Measurements from ENCODE around the gene SKAP1.
A peak's percentile ranks its signal among the peaks of the same experiment; 100 is the strongest.
"Not testable (repeated sequence)": the region's sequence is repeated elsewhere in the genome, so short reads cannot be mapped to it uniquely, and the experiment has no call there.

The SKAP1 gene

DNA sequence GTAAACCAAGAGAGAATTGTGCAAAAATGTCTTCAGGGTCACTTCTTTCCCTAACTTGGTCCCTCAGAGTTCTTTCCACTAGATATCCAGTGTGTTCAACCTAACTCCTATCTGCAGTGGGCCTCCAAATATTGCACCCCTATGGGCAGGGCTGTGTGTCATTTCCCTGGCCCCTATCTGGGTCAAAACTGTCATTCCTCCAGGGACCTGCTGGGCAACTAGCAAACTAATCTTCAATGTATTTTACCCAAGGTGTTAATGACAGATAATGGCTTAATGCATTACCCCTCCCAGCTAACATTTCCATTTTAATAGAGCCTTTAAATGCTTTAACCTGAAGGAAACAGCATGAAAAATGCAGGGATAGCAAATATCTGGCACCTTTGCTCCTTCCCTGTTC is 25.8 kb upstream of the SKAP1 start:
- Histone ChIP-seq H4K20me1 (ENCODE audit: low read depth, low read length) (no peaks in the 10 kb centered on the region), H3K9ac (ENCODE audit: low read length) (no peak overlapping the region), H3K79me2 (ENCODE audit: insufficient read depth, low read length) (no peaks in the 10 kb centered on the region), H3K9me2 (replicated peaks; ENCODE audit: insufficient read depth, low read length) (no peaks in the 10 kb centered on the region), H3K27me3 (ENCODE audit: low read length) (no peaks in the 10 kb centered on the region), H3K36me3 (ENCODE audit: low read length) (no peaks in the 10 kb centered on the region), H3K27ac (ENCODE audit: low read depth, low read length) (no peak overlapping the region), H3K4me2 (ENCODE audit: low read depth, low read length, poor library complexity, severe bottlenecking) (no peak overlapping the region), H3K4me3 (ENCODE audit: insufficient read depth, low read length, poor library complexity, severe bottlenecking) (no peak overlapping the region), H2AFZ (ENCODE audit: low read depth, low read length, severe bottlenecking) (no peak overlapping the region), H3K9me3 (ENCODE audit: insufficient read depth, low read length) (no peaks in the 10 kb centered on the region), H3F3A (ENCODE audit: insufficient read depth) (no peaks in the 10 kb centered on the region)
- TF ChIP-seq EZH2phosphoT487 (conservative IDR thresholded peaks at IDR 0.05; ENCODE audit: low read length) (no peak), CTCF (IDR thresholded peaks at IDR 0.05; ENCODE audit: insufficient read depth, low read length, poor library complexity, severe bottlenecking) (no peak)

- no peak for TF ChIP-seq EZH2phosphoT487 (conservative IDR thresholded peaks at IDR 0.05; ENCODE audit: low read length)
- TF ChIP-seq CTCF (IDR thresholded peaks at IDR 0.05; ENCODE audit: insufficient read depth, low read length, poor library complexity, severe bottlenecking) = no peak
- H3K9me2 ChIP-seq (replicated peaks; ENCODE audit: insufficient read depth, low read length) = no peaks in the 10 kb centered on the region
- H3K9ac ChIP-seq (ENCODE audit: low read length) = no peak overlapping the region
- H3F3A ChIP-seq (ENCODE audit: insufficient read depth) = no peaks in the 10 kb centered on the region
- H3K27ac ChIP-seq (ENCODE audit: low read depth, low read length) = no peak overlapping the region
- no peak overlapping the region for H2AFZ ChIP-seq (ENCODE audit: low read depth, low read length, severe bottlenecking)
- H3K27me3 ChIP-seq (ENCODE audit: low read length) = no peaks in the 10 kb centered on the region
- no peaks in the 10 kb centered on the region for H3K36me3 ChIP-seq (ENCODE audit: low read length)
- H3K9me3 ChIP-seq (ENCODE audit: insufficient read depth, low read length) = no peaks in the 10 kb centered on the region
- H3K4me3 ChIP-seq (ENCODE audit: insufficient read depth, low read length, poor library complexity, severe bottlenecking) = no peak overlapping the region
- no peaks in the 10 kb centered on the region for H4K20me1 ChIP-seq (ENCODE audit: low read depth, low read length)
- no peaks in the 10 kb centered on the region for H3K79me2 ChIP-seq (ENCODE audit: insufficient read depth, low read length)
- H3K4me2 ChIP-seq (ENCODE audit: low read depth, low read length, poor library complexity, severe bottlenecking) = peak overlapping the region; percentile 42
Observed at GRCh38 chr17:48453447-48453846, 23.4 kb upstream of the SKAP1 start.

DNA sequence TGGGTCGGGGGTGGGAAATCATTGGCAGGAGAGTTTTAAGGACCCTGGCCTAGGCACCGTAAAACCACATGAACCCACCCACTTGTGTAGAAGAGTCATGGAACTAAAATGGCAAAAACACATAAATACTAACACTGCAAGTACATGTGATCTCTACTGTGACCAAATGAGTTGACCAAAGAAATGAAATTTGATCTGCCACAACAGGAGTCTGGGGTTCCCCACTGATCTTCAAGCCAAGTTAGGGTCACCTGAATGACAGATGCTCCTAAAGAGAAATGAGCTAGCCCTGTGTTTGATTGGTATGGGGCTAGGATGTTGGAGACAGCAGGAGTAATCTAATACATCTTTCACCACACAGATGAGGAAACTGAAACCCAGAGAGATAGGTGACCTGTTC is 21.5 kb upstream of the SKAP1 start:
- no peak overlapping the region for H3K4me2 ChIP-seq (ENCODE audit: low read depth, low read length, poor library complexity, severe bottlenecking)

DNA sequence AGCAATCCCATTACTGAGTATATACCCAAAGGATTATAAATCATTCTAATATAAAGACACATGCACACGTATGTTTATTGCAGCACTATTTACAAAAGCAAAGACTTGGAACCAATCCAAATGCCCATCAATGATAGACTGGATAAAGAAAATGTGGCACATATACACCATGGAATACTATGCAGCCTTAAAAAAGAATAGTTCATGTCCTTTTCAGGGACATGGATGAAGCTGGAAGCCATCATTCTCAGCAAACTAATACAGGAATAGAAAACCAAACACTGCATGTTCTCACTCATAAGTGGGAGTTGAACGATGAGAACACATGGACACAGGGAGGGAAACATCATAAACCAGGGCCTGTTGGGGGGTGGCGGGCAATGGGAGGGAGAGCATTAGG is 19.3 kb upstream of the SKAP1 start:
- not testable (repeated sequence) for H3K36me3 ChIP-seq (ENCODE audit: low read length); H3F3A ChIP-seq (ENCODE audit: insufficient read depth); H3K9ac ChIP-seq (ENCODE audit: low read length); H3K27me3 ChIP-seq (ENCODE audit: low read length); H3K79me2 ChIP-seq (ENCODE audit: insufficient read depth, low read length); H3K4me3 ChIP-seq (ENCODE audit: insufficient read depth, low read length, poor library complexity, severe bottlenecking); H2AFZ ChIP-seq (ENCODE audit: low read depth, low read length, severe bottlenecking); H3K9me3 ChIP-seq (ENCODE audit: insufficient read depth, low read length); H3K9me2 ChIP-seq (replicated peaks; ENCODE audit: insufficient read depth, low read length); H3K4me2 ChIP-seq (ENCODE audit: low read depth, low read length, poor library complexity, severe bottlenecking); H3K27ac ChIP-seq (ENCODE audit: low read depth, low read length); H4K20me1 ChIP-seq (ENCODE audit: low read depth, low read length)

More for the DNA sequence above, 21.5 kb upstream of the SKAP1 start:
- Histone ChIP-seq H3K27me3 (ENCODE audit: low read length) (no peaks in the 10 kb centered on the region), H3K27ac (ENCODE audit: low read depth, low read length) (no peak overlapping the region), H2AFZ (ENCODE audit: low read depth, low read length, severe bottlenecking) (no peak overlapping the region), H3K9me2 (replicated peaks; ENCODE audit: insufficient read depth, low read length) (no peaks in the 10 kb centered on the region), H3K4me3 (ENCODE audit: insufficient read depth, low read length, poor library complexity, severe bottlenecking) (no peak overlapping the region), H3K9ac (ENCODE audit: low read length) (no peak overlapping the region), H3K79me2 (ENCODE audit: insufficient read depth, low read length) (no peaks in the 10 kb centered on the region), H3K36me3 (ENCODE audit: low read length) (no peaks in the 10 kb centered on the region), H4K20me1 (ENCODE audit: low read depth, low read length) (no peaks in the 10 kb centered on the region), H3K9me3 (ENCODE audit: insufficient read depth, low read length) (no peaks in the 10 kb centered on the region), H3F3A (ENCODE audit: insufficient read depth) (no peaks in the 10 kb centered on the region)
- no peak for TF ChIP-seq CTCF (IDR thresholded peaks at IDR 0.05; ENCODE audit: insufficient read depth, low read length, poor library complexity, severe bottlenecking)

Data from SU-DHL-6 (cell line).